Kidney epithelial cell (primary cell): ENCODE results near the gene LRP3. TPM values are rescaled to one million over a fixed set of nuclear protein-coding genes. Genes with fewer than 3 reads are reported as not detected.

ENCODE experiments used
- DNase-seq: peaks from one replicate; pipeline ENCODE4 v3.0.0-alpha.2; 2010; ENCODE audit warnings: low read depth
- H3K27me3 ChIP-seq: 2 replicates; pipeline ENCODE4 v1.6.0; 2011; ENCODE audit warnings: low read length; ENCODE audit not compliant: control insufficient read depth, insufficient read depth
- H3K36me3 ChIP-seq: 2 replicates; pipeline ENCODE4 v1.5.1; 2011; ENCODE audit warnings: low read length; ENCODE audit not compliant: control insufficient read depth, insufficient read depth
- H3K4me3 ChIP-seq: 2 replicates; pipeline ENCODE4 v1.5.1; 2011; ENCODE audit warnings: low read depth, mild to moderate bottlenecking, control low read depth, low read length
- total RNA-seq: library from RNA; depleted of rRNA; stranded (reverse); fragments of >200 nt; gene quantifications from 2 replicates; pipeline ENCODE4 v1.2.3, GENCODE V29; 2015
- TF ChIP-seq, protein P1 (sequence below): IDR thresholded peaks from 2 replicates; pipeline ENCODE4 v1.5.1; 2011; ENCODE audit warnings: mild to moderate bottlenecking, moderate library complexity, low read length, control low read depth, inconsistent platforms; ENCODE audit not compliant: insufficient read depth, poor library complexity, severe bottlenecking

Gene LRP3
- total RNA-seq, 1 donor from 2014 or later: 42.8 TPM

DNA sequence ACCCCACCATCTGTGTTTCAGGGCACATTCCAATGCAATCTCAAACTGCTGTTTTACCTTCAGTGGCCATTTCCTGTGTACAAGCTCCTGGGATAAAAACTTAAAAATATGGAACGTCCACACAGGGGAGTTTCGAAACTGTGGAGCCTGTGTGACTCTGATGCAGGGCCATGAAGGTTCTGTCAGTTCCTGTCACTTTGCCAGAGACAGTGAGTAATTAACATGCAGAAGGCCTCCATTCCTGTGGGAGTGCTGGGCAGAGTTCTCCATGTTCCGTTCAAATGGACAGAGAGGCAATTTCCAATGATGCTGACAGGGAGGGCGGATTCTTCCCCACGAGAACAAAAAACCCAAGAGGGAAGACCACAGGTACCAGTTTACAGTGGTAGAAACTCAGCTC lies 37.8 kb upstream of the LRP3 start:
- H3K27me3 ChIP-seq: no peaks in the 10 kb centered on the region
- TF ChIP-seq, protein P1, sequence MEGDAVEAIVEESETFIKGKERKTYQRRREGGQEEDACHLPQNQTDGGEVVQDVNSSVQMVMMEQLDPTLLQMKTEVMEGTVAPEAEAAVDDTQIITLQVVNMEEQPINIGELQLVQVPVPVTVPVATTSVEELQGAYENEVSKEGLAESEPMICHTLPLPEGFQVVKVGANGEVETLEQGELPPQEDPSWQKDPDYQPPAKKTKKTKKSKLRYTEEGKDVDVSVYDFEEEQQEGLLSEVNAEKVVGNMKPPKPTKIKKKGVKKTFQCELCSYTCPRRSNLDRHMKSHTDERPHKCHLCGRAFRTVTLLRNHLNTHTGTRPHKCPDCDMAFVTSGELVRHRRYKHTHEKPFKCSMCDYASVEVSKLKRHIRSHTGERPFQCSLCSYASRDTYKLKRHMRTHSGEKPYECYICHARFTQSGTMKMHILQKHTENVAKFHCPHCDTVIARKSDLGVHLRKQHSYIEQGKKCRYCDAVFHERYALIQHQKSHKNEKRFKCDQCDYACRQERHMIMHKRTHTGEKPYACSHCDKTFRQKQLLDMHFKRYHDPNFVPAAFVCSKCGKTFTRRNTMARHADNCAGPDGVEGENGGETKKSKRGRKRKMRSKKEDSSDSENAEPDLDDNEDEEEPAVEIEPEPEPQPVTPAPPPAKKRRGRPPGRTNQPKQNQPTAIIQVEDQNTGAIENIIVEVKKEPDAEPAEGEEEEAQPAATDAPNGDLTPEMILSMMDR: no peak
- no peaks in the 10 kb centered on the region for H3K36me3 ChIP-seq
- DNase-seq: no peak
- no peak overlapping the region for H3K4me3 ChIP-seq

DNA sequence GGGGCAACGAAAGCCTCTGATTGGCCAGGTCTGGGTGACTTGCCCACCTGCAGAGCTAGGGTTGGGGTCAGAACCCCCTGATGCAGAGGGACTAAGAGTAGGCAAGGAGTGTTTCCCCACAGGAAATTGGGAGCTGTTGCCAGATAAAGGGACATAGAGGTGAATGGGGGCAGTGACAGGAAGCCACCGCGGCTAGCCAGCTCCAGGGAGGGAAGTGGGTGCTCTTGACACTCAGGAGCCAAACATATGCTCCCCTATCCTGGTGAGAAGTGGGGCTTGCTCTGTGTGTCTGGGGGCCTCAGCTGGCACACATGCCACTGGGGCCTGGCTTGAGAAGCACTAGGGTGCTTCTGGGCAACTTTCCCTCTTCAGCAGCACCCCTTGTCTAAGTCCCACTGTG lies 36.2 kb upstream of the LRP3 start:
- DNase-seq: no peak
- Histone ChIP-seq H3K36me3 (no peaks in the 10 kb centered on the region), H3K27me3 (no peaks in the 10 kb centered on the region), H3K4me3 (no peak overlapping the region)
- TF ChIP-seq, protein P1: no peak

DNA sequence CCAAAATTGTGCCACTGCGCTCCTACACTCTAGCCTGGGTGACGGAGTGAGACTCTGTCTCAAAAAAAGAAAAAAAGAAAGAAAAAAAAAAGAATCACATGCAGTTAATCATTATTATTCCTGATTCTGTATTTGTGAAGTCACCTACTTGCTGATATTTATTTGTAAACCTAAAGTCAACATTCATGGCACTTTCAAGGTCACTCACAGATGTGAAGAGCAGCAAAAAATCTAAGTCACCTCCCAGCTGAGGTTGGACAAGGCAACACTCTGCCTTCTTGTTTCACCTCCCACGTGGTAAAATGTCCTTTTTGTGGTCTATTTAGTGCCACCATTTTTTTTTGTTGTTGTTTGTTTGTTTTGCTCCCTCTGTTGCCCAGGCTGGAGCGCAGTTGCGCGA lies 35.8 kb upstream of the LRP3 start:
- H3K36me3 ChIP-seq: no peaks in the 10 kb centered on the region
- H3K27me3 ChIP-seq: no peaks in the 10 kb centered on the region
- TF ChIP-seq, protein P1: no peak
- no peak overlapping the region for H3K4me3 ChIP-seq
- DNase-seq: no peak

DNA sequence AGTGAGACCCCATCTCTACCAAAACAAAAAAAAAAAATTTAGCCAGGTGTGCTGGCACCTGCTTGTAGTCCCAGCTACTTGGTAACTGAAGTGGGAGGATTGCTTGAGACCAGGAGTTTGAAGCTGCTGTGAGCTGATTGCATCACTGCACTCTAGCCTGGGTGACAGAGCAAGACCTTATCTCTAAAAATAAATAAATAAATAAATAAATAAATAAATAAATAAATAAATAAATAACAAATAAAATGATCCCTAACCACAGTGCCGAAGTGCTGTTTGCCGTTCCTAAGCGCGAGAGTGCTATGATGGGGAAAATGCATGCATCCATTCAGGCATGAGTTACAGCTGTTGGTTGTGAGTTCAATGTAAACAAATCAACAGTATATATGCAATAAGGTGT lies 35.0 kb upstream of the LRP3 start:
- DNase-seq: no peak
- no peaks in the 10 kb centered on the region for H3K36me3 ChIP-seq
- TF ChIP-seq, protein P1: no peak
- H3K4me3 ChIP-seq: no peak overlapping the region
- H3K27me3 ChIP-seq: no peaks in the 10 kb centered on the region

DNA sequence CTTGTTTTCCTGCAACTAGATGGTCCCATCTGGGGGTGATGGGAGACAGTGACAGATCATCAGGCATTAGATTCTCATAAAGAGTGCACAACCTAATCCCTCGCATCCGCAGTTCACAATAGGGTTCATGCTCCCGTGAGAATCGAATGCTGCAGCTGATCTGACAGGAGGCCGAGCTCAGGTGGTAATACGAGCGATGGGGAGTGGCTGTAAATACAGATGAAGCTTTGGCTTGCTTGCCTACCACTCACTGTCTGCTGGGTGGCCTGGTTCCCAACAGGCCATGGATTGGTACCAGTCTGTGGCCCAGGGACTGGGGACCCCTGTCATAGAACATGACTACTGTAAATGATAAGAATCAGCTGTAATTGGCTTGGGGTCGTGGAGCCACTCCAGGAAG lies 34.2 kb upstream of the LRP3 start:
- no peak for DNase-seq
- H3K4me3 ChIP-seq: no peak overlapping the region
- H3K36me3 ChIP-seq: no peaks in the 10 kb centered on the region
- H3K27me3 ChIP-seq: no peaks in the 10 kb centered on the region
- TF ChIP-seq, protein P1: no peak

DNA sequence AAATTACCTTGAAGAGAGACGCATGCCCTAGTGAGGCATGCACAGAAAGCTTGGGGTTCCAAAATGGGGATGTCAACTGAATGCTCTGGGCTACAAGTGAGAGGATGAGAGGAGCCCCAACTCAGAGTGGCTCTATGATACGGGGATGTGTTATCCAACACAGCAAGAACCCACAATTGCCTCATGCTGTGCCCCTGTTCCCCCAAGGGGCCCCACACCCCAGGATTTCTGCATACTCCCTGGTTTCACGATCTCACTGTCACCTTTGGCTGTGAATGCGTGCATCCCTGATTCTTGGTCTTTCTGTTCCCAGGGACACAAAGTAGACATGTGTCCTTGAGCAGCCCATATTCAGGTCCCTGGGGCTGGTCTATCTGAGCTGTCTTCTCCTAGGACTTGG lies 32.9 kb upstream of the LRP3 start:
- no peak for DNase-seq
- Histone ChIP-seq H3K27me3 (no peaks in the 10 kb centered on the region), H3K4me3 (no peak overlapping the region), H3K36me3 (no peaks in the 10 kb centered on the region)
- TF ChIP-seq, protein P1: no peak
